Right atrium auricular region (tissue), 2 donors: Measurements from ENCODE around the gene PDE6A. TPM values are rescaled to one million over a fixed set of nuclear protein-coding genes. Genes with fewer than 3 reads are reported as not detected.

Experiments
- DNase-seq: peaks from one replicate; pipeline ENCODE4 v3.0.0-alpha.2; 2019; ENCODE audit warnings: low spot score
- H3K27ac ChIP-seq, 2 donors: fragments of 200-600 bp; sonication (generic); 1 replicate in 1 of 2; 2 replicates in 1 of 2; pipeline ENCODE4 v1.5.1; 2016 to 2019
- H3K27me3 ChIP-seq, 2 donors: fragments of 200-600 bp; sonication (generic); one replicate each; pipeline versions ENCODE4 v1.5.1 to v1.6.0; 2017 to 2019
- H3K36me3 ChIP-seq: fragments of 200-600 bp; sonication (generic); one replicate; pipeline ENCODE4 v1.5.1; 2016
- H3K4me1 ChIP-seq, 2 donors: fragments of 200-600 bp; sonication (generic); one replicate each; pipeline versions ENCODE4 v1.5.1 to v1.6.0; 2017 to 2019
- H3K4me3 ChIP-seq, 2 donors: fragments of 200-600 bp; sonication (generic); 1 replicate in 1 of 2; 2 replicates in 1 of 2; pipeline ENCODE4 v1.5.1; 2017 to 2019; ENCODE audit warnings: mild to moderate bottlenecking in 1 of 2, moderate library complexity in 1 of 2
- H3K9me3 ChIP-seq, 2 donors: fragments of 200-600 bp; sonication (generic); one replicate each; pipeline ENCODE4 v1.5.1; 2019
- CTCF ChIP-seq, 2 donors: fragments of 200-600 bp; sonication (generic); IDR thresholded peaks; one replicate each; pipeline ENCODE4 v1.5.1; 2019; ENCODE audit warnings: antibody characterized with exemption in 2 of 2
- total RNA-seq, 2 donors: library from RNA; depleted of rRNA; stranded (reverse); fragments of >200 nt; gene quantifications; one replicate each; pipeline ENCODE4 v1.1.0, GENCODE V29; 2016

The PDE6A gene
- total RNA-seq, 2 donors from 2014 or later: 0.08 TPM; not detected in 1

- Histone ChIP-seq H3K9me3 (no peaks in the 10 kb centered on the region), H3K4me1 (peaks cover 0 to 6% of the 10 kb centered on the region in 2 donors), H3K27ac (no peak overlapping the region), H3K4me3 (no peak overlapping the region), H3K27me3 (no peaks in the 10 kb centered on the region), H3K36me3 (peaks cover 75% of the 10 kb centered on the region)
- TF ChIP-seq CTCF (IDR thresholded peaks at IDR 0.05): no peak
- DNase-seq: no peak
Observed at GRCh38 chr5:149840226-149840825, 104.3 kb downstream of the PDE6A start.

- Histone ChIP-seq H3K4me1 (peaks cover 0 to 6% of the 10 kb centered on the region in 2 donors), H3K4me3 (no peak overlapping the region), H3K9me3 (no peaks in the 10 kb centered on the region), H3K36me3 (peaks cover 71% of the 10 kb centered on the region), H3K27me3 (no peaks in the 10 kb centered on the region), H3K27ac (no peak overlapping the region)
- no peak for TF ChIP-seq CTCF (IDR thresholded peaks at IDR 0.05)
- DNase-seq: no peak
Observed at GRCh38 chr5:149839761-149840160, 104.8 kb downstream of the PDE6A start.

- no peak for TF ChIP-seq CTCF (IDR thresholded peaks at IDR 0.05)
- Histone ChIP-seq H3K36me3 (peaks cover 67% of the 10 kb centered on the region), H3K4me3 (no peak overlapping the region), H3K27me3 (no peaks in the 10 kb centered on the region), H3K4me1 (peaks cover 0 to 6% of the 10 kb centered on the region in 2 donors), H3K9me3 (no peaks in the 10 kb centered on the region), H3K27ac (no peak overlapping the region)
- DNase-seq: no peak
Observed at GRCh38 chr5:149838881-149839739, 105.5 kb downstream of the PDE6A start.

- DNase-seq: no peak
- H3K27me3 ChIP-seq: no peaks in the 10 kb centered on the region
- peaks cover 0 to 6% of the 10 kb centered on the region in 2 donors for H3K4me1 ChIP-seq
- H3K36me3 ChIP-seq: peaks cover 71% of the 10 kb centered on the region
- H3K27ac ChIP-seq: no peak overlapping the region
- TF ChIP-seq CTCF (IDR thresholded peaks at IDR 0.05): peak in 1 of 2 donors; percentile 67
- H3K4me3 ChIP-seq: no peak overlapping the region
- no peaks in the 10 kb centered on the region for H3K9me3 ChIP-seq
Observed at GRCh38 chr5:149837680-149838269, 106.8 kb downstream of the PDE6A start.

- TF ChIP-seq CTCF (IDR thresholded peaks at IDR 0.05): no peak
- H3K36me3 ChIP-seq: peaks cover 68% of the 10 kb centered on the region
Observed at GRCh38 chr5:149836451-149837139, 108.0 kb downstream of the PDE6A start.

More at GRCh38 chr5:149836451-149837139, 108.0 kb downstream of the PDE6A start:
- Histone ChIP-seq H3K9me3 (no peaks in the 10 kb centered on the region), H3K27ac (no peak overlapping the region), H3K27me3 (no peaks in the 10 kb centered on the region), H3K4me3 (no peak overlapping the region), H3K4me1 (peaks cover 0 to 6% of the 10 kb centered on the region in 2 donors)
- no peak for DNase-seq
